Breast epithelium (tissue), 4 donors: Measurements from ENCODE around the gene LYSMD1. TPM values are rescaled to one million over a fixed set of nuclear protein-coding genes. Genes with fewer than 3 reads are reported as not detected.

Experiments
- DNase-seq, 2 donors: peaks; one replicate each; pipeline ENCODE4 v3.0.0-alpha.2; 2019; ENCODE audit warnings: low spot score in 2 of 2
- H3K27ac ChIP-seq, 2 donors: fragments of 200-600 bp; sonication (generic) in 1 of 2; one replicate each; pipeline ENCODE4 v1.5.1; 2016 to 2019; ENCODE audit warnings: mild to moderate bottlenecking in 1 of 2
- H3K27me3 ChIP-seq, 2 donors: fragments of 200-600 bp; sonication (generic) in 1 of 2; one replicate each; pipeline versions ENCODE4 v1.5.1 to v1.6.0; 2017 to 2019; ENCODE audit warnings: control low read depth in 1 of 2, mild to moderate bottlenecking in 1 of 2
- H3K36me3 ChIP-seq: fragments of 200-600 bp; one replicate; pipeline ENCODE4 v1.5.1; 2019
- H3K4me1 ChIP-seq, 2 donors: fragments of 200-600 bp; sonication (generic); one replicate each; pipeline ENCODE4 v1.5.1; 2016 to 2019; ENCODE audit warnings: control low read depth in 1 of 2
- H3K4me3 ChIP-seq, 3 donors: fragments of 200-600 bp; sonication (generic); 1 replicate in 2 of 3; 2 replicates in 1 of 3; pipeline ENCODE4 v1.5.1; 2016 to 2019; ENCODE audit warnings: mild to moderate bottlenecking in 3 of 3, moderate library complexity in 2 of 3
- H3K9me3 ChIP-seq, 2 donors: fragments of 200-600 bp; sonication (generic) in 1 of 2; one replicate each; pipeline ENCODE4 v1.5.1; 2016 to 2019; ENCODE audit warnings: control low read depth in 1 of 2
- POLR2A ChIP-seq: fragments of 450-650 bp; IDR thresholded peaks from one replicate; pipeline ENCODE4 v1.6.1; 2016; ENCODE audit warnings: antibody characterized with exemption, mild to moderate bottlenecking, moderate library complexity
- POLR2AphosphoS5 ChIP-seq, 3 donors: sonication (generic); formaldehyde crosslinking; IDR thresholded peaks; one replicate each; pipeline ENCODE4 v1.6.1; 2017; ENCODE audit warnings: antibody characterized with exemption in 3 of 3
- intact Hi-C: fragments of 100-400 bp; cut with DNase I; formaldehyde crosslinking; loops from one replicate; pipeline ENCODE4 v1.15.1; 2023; ENCODE audit warnings: low total_unique reads
- total RNA-seq, 3 donors: library from RNA; depleted of rRNA; stranded (reverse); fragments of >200 nt; gene quantifications; one replicate each; pipeline ENCODE4 v1.1.0, GENCODE V29; 2016
- TF ChIP-seq, protein P1 (sequence below), 3 donors: fragments of 450-650 bp; IDR thresholded peaks; one replicate each; pipeline ENCODE4 v1.5.1; 2016 to 2017; ENCODE audit warnings: antibody characterized with exemption in 3 of 3, mild to moderate bottlenecking in 3 of 3, moderate library complexity in 3 of 3

LYSMD1 gene
- total RNA-seq, 3 donors from 2014 or later, result 11.7 to 17.0 (median 14.8) TPM

DNA sequence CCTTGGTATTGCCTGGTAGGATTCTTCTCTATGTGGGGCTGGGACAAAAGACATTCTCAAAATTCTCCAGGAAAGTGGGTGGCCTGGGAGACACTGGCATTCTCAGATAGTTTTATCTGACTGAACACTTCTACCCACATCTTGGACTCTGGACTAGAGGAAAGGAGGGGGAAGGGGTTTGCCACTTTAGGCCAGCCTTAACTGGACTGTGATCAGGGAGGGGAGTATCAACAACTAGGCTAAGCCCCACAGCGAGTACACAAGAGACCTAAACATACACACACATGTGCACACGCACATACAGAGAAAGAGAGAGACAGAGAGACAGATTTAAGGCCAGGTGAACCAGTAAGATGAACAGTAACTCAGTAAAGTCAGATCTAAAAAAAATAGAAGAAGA, 18.0 kb downstream of the LYSMD1 start:
- Histone ChIP-seq H3K9me3 (no peaks in the 10 kb centered on the region), H3K4me3 (no peak overlapping the region), H3K27me3 (no peaks in the 10 kb centered on the region), H3K36me3 (no peaks in the 10 kb centered on the region), H3K27ac (peak overlapping the region; percentile 81 to 84), H3K4me1 (peaks cover 0 to 5% of the 10 kb centered on the region in 2 donors)
- no peak for TF ChIP-seq POLR2AphosphoS5 (IDR thresholded peaks at IDR 0.05)
- TF ChIP-seq, protein P1, sequence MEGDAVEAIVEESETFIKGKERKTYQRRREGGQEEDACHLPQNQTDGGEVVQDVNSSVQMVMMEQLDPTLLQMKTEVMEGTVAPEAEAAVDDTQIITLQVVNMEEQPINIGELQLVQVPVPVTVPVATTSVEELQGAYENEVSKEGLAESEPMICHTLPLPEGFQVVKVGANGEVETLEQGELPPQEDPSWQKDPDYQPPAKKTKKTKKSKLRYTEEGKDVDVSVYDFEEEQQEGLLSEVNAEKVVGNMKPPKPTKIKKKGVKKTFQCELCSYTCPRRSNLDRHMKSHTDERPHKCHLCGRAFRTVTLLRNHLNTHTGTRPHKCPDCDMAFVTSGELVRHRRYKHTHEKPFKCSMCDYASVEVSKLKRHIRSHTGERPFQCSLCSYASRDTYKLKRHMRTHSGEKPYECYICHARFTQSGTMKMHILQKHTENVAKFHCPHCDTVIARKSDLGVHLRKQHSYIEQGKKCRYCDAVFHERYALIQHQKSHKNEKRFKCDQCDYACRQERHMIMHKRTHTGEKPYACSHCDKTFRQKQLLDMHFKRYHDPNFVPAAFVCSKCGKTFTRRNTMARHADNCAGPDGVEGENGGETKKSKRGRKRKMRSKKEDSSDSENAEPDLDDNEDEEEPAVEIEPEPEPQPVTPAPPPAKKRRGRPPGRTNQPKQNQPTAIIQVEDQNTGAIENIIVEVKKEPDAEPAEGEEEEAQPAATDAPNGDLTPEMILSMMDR (IDR thresholded peaks at IDR 0.05), result no peak
- no peak for TF ChIP-seq POLR2A
- intact Hi-C loops, result no loop called here
- no peak for DNase-seq

DNA sequence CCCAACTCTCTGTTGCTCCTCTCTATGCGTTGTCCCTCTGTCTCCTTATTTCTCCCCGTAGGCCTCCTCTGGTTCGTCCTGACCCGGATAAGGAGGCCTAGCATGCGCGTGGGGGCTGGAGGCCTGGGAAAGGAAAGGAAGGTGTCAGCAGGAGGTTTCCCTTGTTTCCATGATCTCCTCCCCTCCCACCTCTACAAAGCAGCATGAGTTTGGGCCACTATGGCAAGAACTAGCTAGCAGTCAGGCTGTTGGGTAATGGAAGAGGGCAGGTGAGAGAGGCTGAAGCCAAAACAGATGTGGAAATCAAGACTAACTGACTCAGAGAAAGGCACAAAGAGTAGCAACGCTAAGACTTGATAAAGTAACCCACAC, 18.6 kb downstream of the LYSMD1 start:
- TF ChIP-seq POLR2AphosphoS5 (IDR thresholded peaks at IDR 0.05) (no peak), POLR2A (no peak)
- TF ChIP-seq, protein P1 (IDR thresholded peaks at IDR 0.05), result no peak
- no peaks in the 10 kb centered on the region for H3K27me3 ChIP-seq
- H3K36me3 ChIP-seq, result no peaks in the 10 kb centered on the region
- intact Hi-C loops, result no loop called here
- H3K27ac ChIP-seq, result peak overlapping the region; percentile 81 to 84
- H3K4me3 ChIP-seq, result peak overlapping the region; percentile 77 to 91 (median 83)
- peaks cover 0 to 5% of the 10 kb centered on the region in 2 donors for H3K4me1 ChIP-seq
- no peaks in the 10 kb centered on the region for H3K9me3 ChIP-seq
- no peak for DNase-seq

DNA sequence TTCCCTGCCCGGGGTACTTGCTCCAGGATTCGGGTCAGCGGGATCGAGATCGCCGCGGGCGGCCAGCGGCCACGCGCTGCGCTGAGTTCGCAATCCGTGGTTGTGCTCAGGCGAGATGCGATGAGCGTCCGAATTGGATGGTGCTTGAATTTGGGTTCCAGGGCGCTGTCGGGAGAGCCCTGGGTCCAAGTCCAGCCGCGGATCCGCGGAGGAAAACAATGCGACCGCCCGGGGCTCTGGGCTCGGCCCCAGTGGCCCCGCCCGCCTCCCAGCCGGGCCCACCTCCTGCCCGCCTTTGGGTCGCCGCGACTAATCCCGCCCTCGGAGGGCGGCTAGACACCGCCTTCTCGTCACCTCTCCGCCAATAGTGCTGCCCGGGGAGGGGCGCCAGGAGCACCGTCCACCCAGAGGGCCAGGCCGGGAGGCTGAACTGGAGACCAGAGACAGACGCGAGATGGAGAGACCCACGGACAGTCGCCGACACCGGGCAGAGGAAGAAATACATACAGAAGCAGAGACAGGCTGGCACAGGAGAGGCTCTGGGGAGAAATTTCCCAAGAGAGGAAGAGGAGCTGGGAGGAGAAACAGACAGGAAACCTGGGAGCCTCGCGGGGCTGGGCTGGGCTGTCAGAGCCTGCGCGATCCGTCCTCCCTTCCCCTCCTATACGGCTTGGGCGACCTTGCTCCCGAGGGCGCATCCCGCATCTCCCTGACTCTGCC, 19.1 kb downstream of the LYSMD1 start, which contains the start of gene SEMA6C:
Gene SEMA6C, minus strand, starts transcription at position 220 of the 720 bp plus-strand sequence. CDS start 4,010 bp downstream, outside the sequence.
- intact Hi-C loops, result no loop called here
- DNase-seq, result peak; percentile 87 to 91
- H3K4me3 ChIP-seq, result peak within 1 kb of the TSS; percentile 77 to 91 (median 83)
- no peaks in the 10 kb centered on the region for H3K9me3 ChIP-seq
- H3K27ac ChIP-seq, result peak within 1 kb of the TSS; percentile 81 to 84
- no peaks in the 10 kb centered on the region for H3K36me3 ChIP-seq
- no peaks in the 10 kb centered on the region for H3K27me3 ChIP-seq
- H3K4me1 ChIP-seq, result peaks cover 0 to 5% of the 10 kb centered on the region in 2 donors
- TF ChIP-seq, protein P1 (IDR thresholded peaks at IDR 0.05), result no peak
- TF ChIP-seq POLR2AphosphoS5 (IDR thresholded peaks at IDR 0.05), result peak in 2 of 3 donors; percentile 68 to 75
- peak; percentile 59 for TF ChIP-seq POLR2A

DNA sequence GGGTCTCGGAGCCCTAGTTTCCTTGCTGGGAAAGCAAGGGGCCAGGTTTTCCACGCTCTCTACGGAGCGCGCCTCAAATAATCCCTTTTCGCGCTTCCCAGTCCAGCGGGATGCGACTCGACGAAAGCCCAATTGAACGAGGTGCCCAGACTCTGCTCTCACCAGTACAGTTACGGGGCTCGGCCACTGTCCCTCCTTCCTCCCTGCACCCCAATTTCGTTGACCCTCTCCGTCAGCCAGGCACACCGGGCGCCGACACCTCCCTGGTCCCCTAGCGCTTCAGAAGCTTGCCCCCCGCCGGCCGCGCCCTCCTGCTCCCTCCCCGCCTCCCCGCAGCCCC, 19.7 kb downstream of the LYSMD1 start:
- intact Hi-C loops, result no loop called here
- H3K27me3 ChIP-seq, result no peaks in the 10 kb centered on the region
- peaks cover 0 to 5% of the 10 kb centered on the region in 2 donors for H3K4me1 ChIP-seq
- H3K36me3 ChIP-seq, result no peaks in the 10 kb centered on the region
- peak overlapping the region; percentile 77 to 91 (median 83) for H3K4me3 ChIP-seq
- DNase-seq, result no peak
- TF ChIP-seq, protein P1 (IDR thresholded peaks at IDR 0.05), result no peak
- TF ChIP-seq POLR2A (no peak), POLR2AphosphoS5 (IDR thresholded peaks at IDR 0.05) (no peak)
- H3K27ac ChIP-seq, result peak overlapping the region; percentile 81 to 84
- no peaks in the 10 kb centered on the region for H3K9me3 ChIP-seq

DNA sequence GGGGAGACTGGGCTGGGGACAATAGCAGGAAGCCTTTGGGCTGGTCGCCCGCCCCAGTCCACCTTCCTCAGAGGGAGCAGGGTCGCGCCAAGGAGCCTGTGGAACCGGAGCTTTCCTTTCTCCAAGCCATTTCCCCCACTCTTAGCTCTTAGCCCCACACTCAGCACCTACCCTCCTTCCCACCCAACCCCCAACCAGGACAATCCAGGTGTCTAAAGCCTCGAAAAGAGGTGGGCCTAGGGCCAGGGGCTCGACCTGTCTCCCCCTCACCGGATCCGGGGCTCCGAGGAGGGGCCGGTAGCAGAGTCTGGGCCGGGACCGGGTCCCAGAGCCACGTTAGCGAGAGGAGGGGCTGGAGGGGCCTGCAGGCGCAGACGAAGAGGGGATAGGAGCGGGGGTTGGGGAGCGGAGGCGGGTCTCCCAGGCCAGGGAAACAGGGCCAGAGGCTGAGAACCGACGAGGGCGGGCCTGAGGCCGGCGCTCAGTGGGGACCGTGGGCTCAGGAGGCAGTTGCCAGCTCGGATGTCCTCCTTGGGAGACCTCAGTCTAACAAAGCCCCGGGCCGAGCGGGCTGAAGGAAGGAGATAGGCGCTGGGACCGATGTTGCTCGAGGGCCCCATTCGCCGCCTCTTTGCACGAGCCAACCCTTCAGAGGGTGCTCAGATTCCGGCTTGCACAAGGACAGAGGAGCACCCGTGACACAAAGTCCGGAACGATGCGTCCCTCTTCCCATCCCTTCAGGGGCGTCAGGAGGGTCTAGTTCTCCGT, 20.2 kb downstream of the LYSMD1 start:
- H3K36me3 ChIP-seq, result no peaks in the 10 kb centered on the region
- no peaks in the 10 kb centered on the region for H3K27me3 ChIP-seq
- TF ChIP-seq POLR2A (no peak), POLR2AphosphoS5 (IDR thresholded peaks at IDR 0.05) (no peak)
- TF ChIP-seq, protein P1 (IDR thresholded peaks at IDR 0.05), result no peak
- peak overlapping the region; percentile 81 to 84 for H3K27ac ChIP-seq
- intact Hi-C loops, result no loop called here
- peak overlapping the region; percentile 77 to 91 (median 83) for H3K4me3 ChIP-seq
- H3K4me1 ChIP-seq, result peaks cover 0 to 5% of the 10 kb centered on the region in 2 donors
- no peaks in the 10 kb centered on the region for H3K9me3 ChIP-seq
- peak in 1 of 2 donors; percentile 18 for DNase-seq
